Adrenal gland (tissue), 5 donors: ENCODE measurements around the gene POMT1.

ENCODE experiments used
- CTCF ChIP-seq, 6 experiments: fragments of 450-650 bp in 4 of 6; fragments of 200-600 bp in 2 of 6; sonication (generic) in 1 of 6; IDR thresholded peaks; 1 replicate in 5 of 6; 2 replicates in 1 of 6; pipeline versions ENCODE4 v1.5.1 to v1.8.0; 2016 to 2021; ENCODE audit warnings: antibody characterized with exemption in 6 of 6, mild to moderate bottlenecking in 2 of 6, moderate library complexity in 1 of 6
- POLR2A ChIP-seq, 2 donors: fragments of 450-650 bp; IDR thresholded peaks; one replicate each; pipeline ENCODE4 v1.6.1; 2017; ENCODE audit warnings: antibody characterized with exemption in 2 of 2, mild to moderate bottlenecking in 2 of 2, moderate library complexity in 1 of 2
- donor health status: DM: no; HTN: no; CAD: no.

- no peak for TF ChIP-seq CTCF (IDR thresholded peaks at IDR 0.05)
- TF ChIP-seq POLR2A (IDR thresholded peaks at IDR 0.05), result no peak
Measured at GRCh38 chr9:131562032-131562959, 59.6 kb downstream of the POMT1 start.
